RWPE2 (cell line): ENCODE data around the gene BRPF3.

Experiments
- ATAC-seq: fragments of 200-7000 bp; cut with Tn5 transposase; 3 replicates; pipeline ENCODE4 v1.9.1; 2021; ENCODE audit warnings: low read depth
- DNase-seq: peaks from one replicate; pipeline ENCODE4 v3.0.0-alpha.2; 2020; ENCODE audit warnings: low spot score
- H3K27ac ChIP-seq: fragments of 450-650 bp; 2 replicates; pipeline ENCODE4 v1.5.1; 2017; ENCODE audit warnings: mild to moderate bottlenecking; ENCODE audit not compliant: poor library complexity, severe bottlenecking
- H3K27me3 ChIP-seq: fragments of 250-450 bp; sonication (Bioruptor Pico); 2 replicates; pipeline ENCODE4 v1.5.1; 2021; ENCODE audit warnings: mild to moderate bottlenecking, moderate library complexity; ENCODE audit not compliant: insufficient read depth, poor library complexity, severe bottlenecking
- H3K36me3 ChIP-seq: fragments of 250-450 bp; sonication (Bioruptor Pico); 2 replicates; pipeline ENCODE4 v1.5.1; 2020; ENCODE audit warnings: low read depth, mild to moderate bottlenecking, moderate library complexity
- H3K4me1 ChIP-seq: fragments of 250-450 bp; sonication (Bioruptor Pico); 2 replicates; pipeline ENCODE4 v1.5.1; 2021; ENCODE audit warnings: mild to moderate bottlenecking, moderate library complexity; ENCODE audit not compliant: insufficient read depth, poor library complexity, severe bottlenecking
- H3K4me3 ChIP-seq: fragments of 250-450 bp; sonication (Bioruptor Pico); 2 replicates; pipeline ENCODE4 v1.5.1; 2021; ENCODE audit warnings: mild to moderate bottlenecking, moderate library complexity; ENCODE audit not compliant: severe bottlenecking
- H3K9me3 ChIP-seq: fragments of 250-450 bp; sonication (Bioruptor Pico); 2 replicates; pipeline ENCODE4 v1.5.1; 2021; ENCODE audit warnings: mild to moderate bottlenecking, moderate library complexity; ENCODE audit not compliant: severe bottlenecking
- TF ChIP-seq, protein P1 (sequence below): fragments of 450-650 bp; IDR thresholded peaks from one replicate; pipeline ENCODE4 v1.5.1; 2017; ENCODE audit warnings: mild to moderate bottlenecking, moderate library complexity; ENCODE audit not compliant: poor library complexity, severe bottlenecking

The BRPF3 gene

GRCh38 chr6:36220226-36220625, 23.7 kb downstream of the BRPF3 start:
- DNase-seq: no peak
- no peak overlapping the region for H3K27ac ChIP-seq

GRCh38 chr6:36221674-36222073, 25.1 kb downstream of the BRPF3 start:
- no peaks in the 10 kb centered on the region for H3K27me3 ChIP-seq
- H3K4me3 ChIP-seq: no peak overlapping the region
- H3K27ac ChIP-seq: no peak overlapping the region
- TF ChIP-seq, protein P1, sequence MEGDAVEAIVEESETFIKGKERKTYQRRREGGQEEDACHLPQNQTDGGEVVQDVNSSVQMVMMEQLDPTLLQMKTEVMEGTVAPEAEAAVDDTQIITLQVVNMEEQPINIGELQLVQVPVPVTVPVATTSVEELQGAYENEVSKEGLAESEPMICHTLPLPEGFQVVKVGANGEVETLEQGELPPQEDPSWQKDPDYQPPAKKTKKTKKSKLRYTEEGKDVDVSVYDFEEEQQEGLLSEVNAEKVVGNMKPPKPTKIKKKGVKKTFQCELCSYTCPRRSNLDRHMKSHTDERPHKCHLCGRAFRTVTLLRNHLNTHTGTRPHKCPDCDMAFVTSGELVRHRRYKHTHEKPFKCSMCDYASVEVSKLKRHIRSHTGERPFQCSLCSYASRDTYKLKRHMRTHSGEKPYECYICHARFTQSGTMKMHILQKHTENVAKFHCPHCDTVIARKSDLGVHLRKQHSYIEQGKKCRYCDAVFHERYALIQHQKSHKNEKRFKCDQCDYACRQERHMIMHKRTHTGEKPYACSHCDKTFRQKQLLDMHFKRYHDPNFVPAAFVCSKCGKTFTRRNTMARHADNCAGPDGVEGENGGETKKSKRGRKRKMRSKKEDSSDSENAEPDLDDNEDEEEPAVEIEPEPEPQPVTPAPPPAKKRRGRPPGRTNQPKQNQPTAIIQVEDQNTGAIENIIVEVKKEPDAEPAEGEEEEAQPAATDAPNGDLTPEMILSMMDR: no peak
- H3K36me3 ChIP-seq: peaks cover 68% of the 10 kb centered on the region
- DNase-seq (no peak), ATAC-seq (no peak)
- peaks cover 10% of the 10 kb centered on the region for H3K4me1 ChIP-seq
- H3K9me3 ChIP-seq: no peaks in the 10 kb centered on the region

More at GRCh38 chr6:36220226-36220625, 23.7 kb downstream of the BRPF3 start:
- TF ChIP-seq, protein P1: no peak
- peaks cover 10% of the 10 kb centered on the region for H3K4me1 ChIP-seq
- H3K9me3 ChIP-seq: no peaks in the 10 kb centered on the region
- H3K4me3 ChIP-seq: no peak overlapping the region
- H3K27me3 ChIP-seq: no peaks in the 10 kb centered on the region
- H3K36me3 ChIP-seq: peaks cover 72% of the 10 kb centered on the region
- no peak for ATAC-seq

- no peak overlapping the region for H3K27ac ChIP-seq
Observed at GRCh38 chr6:36222924-36223323, 26.4 kb downstream of the BRPF3 start.

GRCh38 chr6:36223706-36224105, 27.2 kb downstream of the BRPF3 start:
- DNase-seq: no peak
- no peaks in the 10 kb centered on the region for H3K27me3 ChIP-seq
- TF ChIP-seq, protein P1: no peak
- H3K9me3 ChIP-seq: no peaks in the 10 kb centered on the region
- ATAC-seq: no peak
- no peak overlapping the region for H3K4me3 ChIP-seq
- peaks cover 57% of the 10 kb centered on the region for H3K36me3 ChIP-seq
- H3K27ac ChIP-seq: no peak overlapping the region
- H3K4me1 ChIP-seq: peaks cover 19% of the 10 kb centered on the region

More at GRCh38 chr6:36222924-36223323, 26.4 kb downstream of the BRPF3 start:
- TF ChIP-seq, protein P1: no peak
- no peaks in the 10 kb centered on the region for H3K27me3 ChIP-seq
- H3K4me3 ChIP-seq: no peak overlapping the region
- ATAC-seq: no peak
- peaks cover 19% of the 10 kb centered on the region for H3K4me1 ChIP-seq
- no peak for DNase-seq
- H3K36me3 ChIP-seq: peaks cover 60% of the 10 kb centered on the region
- H3K9me3 ChIP-seq: no peaks in the 10 kb centered on the region

DNA sequence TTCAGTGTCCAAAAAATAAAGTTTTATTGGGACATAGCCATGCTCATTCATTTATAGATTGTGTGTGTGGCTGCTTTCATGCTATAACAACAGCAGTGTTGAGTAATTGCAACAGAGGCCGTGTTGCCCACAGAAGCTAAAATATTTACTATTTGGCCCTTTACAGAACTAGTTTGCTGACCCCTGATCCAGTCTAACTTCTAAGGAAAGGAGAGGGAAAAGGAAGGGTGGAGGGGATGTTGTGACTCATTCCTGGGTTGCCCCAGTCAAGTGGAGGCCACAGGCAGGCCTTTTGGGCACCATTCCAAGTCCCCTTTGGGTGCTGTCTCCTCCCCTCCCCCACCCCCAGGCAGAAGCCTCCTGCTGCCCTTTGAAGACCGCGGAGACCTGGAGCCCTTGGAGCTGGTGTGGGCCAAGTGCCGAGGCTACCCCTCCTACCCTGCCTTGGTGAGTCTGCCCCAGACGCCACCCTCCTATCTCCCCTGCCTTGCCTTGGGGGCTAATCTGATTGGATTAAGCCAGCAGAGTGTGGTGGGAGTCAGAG, 28.4 kb downstream of the BRPF3 start:
- no peaks in the 10 kb centered on the region for H3K27me3 ChIP-seq
- TF ChIP-seq, protein P1: no peak
- H3K36me3 ChIP-seq: peaks cover 51% of the 10 kb centered on the region
- DNase-seq (no peak), ATAC-seq (peak; percentile 25; the same call in 1 of the 3 replicates)
- no peaks in the 10 kb centered on the region for H3K9me3 ChIP-seq
- H3K27ac ChIP-seq: no peak overlapping the region
- H3K4me1 ChIP-seq: peaks cover 19% of the 10 kb centered on the region
- H3K4me3 ChIP-seq: no peak overlapping the region
